Measurements from ENCODE around the gene MKRN3.

Gene MKRN3

DNA sequence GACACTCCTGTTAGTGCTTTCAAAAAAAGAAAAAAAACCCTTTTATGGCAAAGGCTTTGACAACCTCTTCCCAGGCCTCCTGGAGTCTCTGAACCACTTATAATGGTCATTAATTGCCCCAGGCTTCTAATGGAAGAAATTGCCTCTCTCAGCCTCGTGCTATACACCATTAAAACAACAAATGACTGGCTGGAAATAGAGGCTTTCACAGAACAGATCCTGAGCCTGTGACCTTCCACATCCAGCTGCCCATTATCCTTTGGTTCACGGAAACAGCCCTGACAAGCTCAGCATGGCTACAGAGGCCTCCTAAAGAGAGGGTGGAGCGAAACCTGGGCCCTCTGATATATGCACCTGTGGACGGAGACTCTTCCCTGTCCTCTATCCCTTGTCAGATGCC is 26.8 kb upstream of the MKRN3 start:
- DNase-seq (ENCODE audit: low read depth) = no peak
- TF ChIP-seq, protein P1, sequence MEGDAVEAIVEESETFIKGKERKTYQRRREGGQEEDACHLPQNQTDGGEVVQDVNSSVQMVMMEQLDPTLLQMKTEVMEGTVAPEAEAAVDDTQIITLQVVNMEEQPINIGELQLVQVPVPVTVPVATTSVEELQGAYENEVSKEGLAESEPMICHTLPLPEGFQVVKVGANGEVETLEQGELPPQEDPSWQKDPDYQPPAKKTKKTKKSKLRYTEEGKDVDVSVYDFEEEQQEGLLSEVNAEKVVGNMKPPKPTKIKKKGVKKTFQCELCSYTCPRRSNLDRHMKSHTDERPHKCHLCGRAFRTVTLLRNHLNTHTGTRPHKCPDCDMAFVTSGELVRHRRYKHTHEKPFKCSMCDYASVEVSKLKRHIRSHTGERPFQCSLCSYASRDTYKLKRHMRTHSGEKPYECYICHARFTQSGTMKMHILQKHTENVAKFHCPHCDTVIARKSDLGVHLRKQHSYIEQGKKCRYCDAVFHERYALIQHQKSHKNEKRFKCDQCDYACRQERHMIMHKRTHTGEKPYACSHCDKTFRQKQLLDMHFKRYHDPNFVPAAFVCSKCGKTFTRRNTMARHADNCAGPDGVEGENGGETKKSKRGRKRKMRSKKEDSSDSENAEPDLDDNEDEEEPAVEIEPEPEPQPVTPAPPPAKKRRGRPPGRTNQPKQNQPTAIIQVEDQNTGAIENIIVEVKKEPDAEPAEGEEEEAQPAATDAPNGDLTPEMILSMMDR (IDR thresholded peaks at IDR 0.05; ENCODE audit: insufficient read depth, low read depth, low read length, missing control alignments) = no peak
- H3K4me3 ChIP-seq (ENCODE audit: low read length) = no peak overlapping the region

DNA sequence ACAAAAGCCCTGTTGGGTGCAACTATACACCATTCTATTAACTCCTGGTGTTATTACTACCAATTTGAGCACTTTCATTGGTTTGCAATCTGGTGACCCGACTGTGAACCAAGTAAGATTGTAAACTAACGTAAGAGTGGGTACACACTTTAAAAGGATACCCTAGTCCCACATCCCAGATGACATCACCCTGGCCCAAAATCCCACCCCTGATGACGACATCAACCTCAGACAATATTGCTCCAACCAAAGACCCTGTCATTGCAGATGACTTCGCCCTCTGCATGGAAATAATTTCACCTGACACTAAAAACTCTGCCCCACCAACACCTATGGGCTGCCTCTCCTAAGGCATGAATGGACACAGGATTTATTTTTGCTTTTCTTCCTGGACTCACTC is 25.6 kb upstream of the MKRN3 start:
- H3K4me3 ChIP-seq (ENCODE audit: low read length) = no peak overlapping the region
- DNase-seq (ENCODE audit: low read depth) = no peak
- TF ChIP-seq, protein P1 (IDR thresholded peaks at IDR 0.05; ENCODE audit: insufficient read depth, low read depth, low read length, missing control alignments) = no peak

DNA sequence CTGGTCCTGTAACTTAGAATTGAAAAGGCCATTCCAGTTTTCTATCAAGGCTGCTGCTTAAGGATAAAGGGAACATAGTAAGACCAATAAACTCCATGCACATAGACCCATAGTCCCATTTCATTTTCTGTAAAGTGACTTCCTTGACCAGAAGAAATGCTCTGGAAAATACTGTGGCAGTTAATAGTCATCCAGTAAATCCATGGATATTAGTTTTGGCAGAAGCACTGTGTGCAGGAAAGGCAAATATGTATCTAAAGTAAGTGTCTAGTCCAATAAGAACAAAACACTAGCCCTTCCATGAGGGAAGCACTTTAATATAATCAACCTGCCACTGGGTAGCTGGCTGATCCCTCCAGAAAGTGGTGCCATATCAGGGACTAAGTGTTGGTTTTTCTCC is 19.3 kb upstream of the MKRN3 start:
- TF ChIP-seq, protein P1 (IDR thresholded peaks at IDR 0.05; ENCODE audit: insufficient read depth, low read depth, low read length, missing control alignments) = no peak
- H3K4me3 ChIP-seq (ENCODE audit: low read length) = no peak overlapping the region
- DNase-seq (ENCODE audit: low read depth) = no peak

DNA sequence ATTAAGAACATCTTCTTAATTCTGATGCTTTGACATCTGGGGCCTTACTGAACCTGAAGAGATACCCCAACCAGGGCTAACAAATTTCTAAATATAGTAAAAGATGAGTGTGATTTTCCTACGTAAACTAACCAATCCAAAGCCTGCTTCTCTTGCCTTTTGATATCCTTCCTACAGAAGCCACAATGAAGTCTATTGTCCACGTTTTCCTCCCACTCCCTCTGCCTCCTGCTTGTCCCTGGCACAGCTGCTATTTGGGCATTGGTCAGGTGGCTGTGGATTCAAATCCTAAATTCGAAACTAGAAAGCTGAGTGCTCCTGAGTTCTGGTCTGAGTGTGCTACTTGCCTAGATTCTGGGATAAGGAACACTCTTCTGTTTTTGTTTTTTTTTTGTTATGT is 17.4 kb upstream of the MKRN3 start:
- DNase-seq (ENCODE audit: low read depth) = no peak
- TF ChIP-seq, protein P1 (IDR thresholded peaks at IDR 0.05; ENCODE audit: insufficient read depth, low read depth, low read length, missing control alignments) = no peak

DNA sequence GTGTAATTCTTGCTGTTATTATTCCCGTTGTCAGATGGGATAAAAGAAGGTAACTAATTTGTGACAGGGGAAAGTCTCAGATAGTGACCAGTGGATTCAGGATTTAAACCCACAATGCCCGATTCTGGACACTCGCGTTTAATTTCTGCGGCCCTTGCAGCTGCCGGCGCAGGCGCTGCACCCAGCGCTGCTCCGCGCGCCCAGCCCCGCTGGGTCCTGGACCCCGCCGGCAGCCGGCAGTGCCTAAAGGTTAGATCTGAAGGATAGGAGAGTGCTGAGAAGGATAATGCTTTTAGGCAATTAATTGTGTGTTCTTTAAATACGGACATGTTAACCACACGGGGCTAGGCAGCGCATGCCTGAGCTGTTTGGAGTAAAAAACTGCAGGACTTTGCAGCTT is 3.6 kb upstream of the MKRN3 start:
- TF ChIP-seq, protein P1 (IDR thresholded peaks at IDR 0.05; ENCODE audit: insufficient read depth, low read depth, low read length, missing control alignments) = no peak
- H3K4me3 ChIP-seq (ENCODE audit: low read length) = no peak overlapping the region
- no peak for DNase-seq (ENCODE audit: low read depth)

More for the DNA sequence above, 17.4 kb upstream of the MKRN3 start:
- H3K4me3 ChIP-seq (ENCODE audit: low read length) = no peak overlapping the region

DNA sequence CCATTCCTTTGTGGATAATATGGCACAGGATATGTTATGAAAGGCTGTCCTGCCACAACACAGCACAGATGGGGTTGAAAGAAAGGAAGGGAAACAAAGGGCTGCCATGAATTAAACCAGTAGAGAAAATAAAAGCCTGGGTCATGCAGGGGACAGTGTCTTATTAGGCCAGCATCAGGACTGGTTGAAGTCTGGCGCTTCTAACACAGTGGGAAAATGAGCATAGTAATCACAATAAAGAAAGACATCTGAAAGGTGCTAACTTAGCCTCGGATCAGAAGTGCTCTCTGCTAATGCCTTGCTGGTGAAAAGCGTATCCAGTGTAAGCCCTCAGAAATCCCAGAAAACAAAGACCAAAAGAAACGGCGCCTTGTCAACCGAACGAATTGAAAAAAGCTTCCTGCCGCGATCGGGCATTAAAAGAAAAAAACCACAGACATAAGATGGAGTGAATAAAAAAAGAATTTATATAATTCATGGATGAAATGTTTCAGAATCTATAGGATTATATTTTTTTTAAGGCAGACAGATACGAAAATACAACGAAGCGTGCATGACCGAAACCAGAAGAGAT is 566 bp upstream of the MKRN3 start:
- peak overlapping the region; percentile 48 for H3K4me3 ChIP-seq (ENCODE audit: low read length)
- no peak for DNase-seq (ENCODE audit: low read depth)
- TF ChIP-seq, protein P1 (IDR thresholded peaks at IDR 0.05; ENCODE audit: insufficient read depth, low read depth, low read length, missing control alignments) = no peak

DNA sequence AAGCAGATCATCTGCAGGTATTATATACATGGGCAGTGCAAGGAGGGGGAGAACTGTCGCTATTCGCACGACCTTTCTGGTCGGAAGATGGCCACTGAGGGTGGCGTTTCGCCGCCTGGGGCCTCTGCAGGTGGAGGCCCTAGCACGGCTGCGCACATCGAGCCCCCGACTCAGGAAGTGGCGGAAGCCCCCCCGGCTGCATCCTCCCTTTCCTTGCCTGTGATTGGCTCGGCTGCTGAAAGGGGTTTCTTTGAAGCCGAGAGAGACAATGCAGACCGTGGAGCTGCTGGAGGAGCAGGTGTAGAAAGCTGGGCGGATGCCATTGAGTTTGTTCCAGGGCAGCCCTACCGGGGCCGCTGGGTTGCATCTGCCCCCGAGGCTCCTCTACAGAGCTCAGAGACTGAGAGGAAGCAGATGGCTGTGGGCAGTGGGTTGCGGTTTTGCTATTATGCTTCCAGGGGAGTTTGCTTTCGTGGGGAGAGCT is 639 bp downstream of the MKRN3 start:
- TF ChIP-seq, protein P1 (IDR thresholded peaks at IDR 0.05; ENCODE audit: insufficient read depth, low read depth, low read length, missing control alignments) = no peak
- H3K4me3 ChIP-seq (ENCODE audit: low read length) = peak overlapping the region; percentile 48
- peak; percentile 12 for DNase-seq (ENCODE audit: low read depth)

All from epithelial cell of esophagus (primary cell).